GM21786 (cell line): Measurements from ENCODE around the gene ERN1.

Source experiments
- ATAC-seq: cut with Tn5 transposase; IDR thresholded peaks from one replicate; pipeline ENCODE4 v1.9.1; 2021; ENCODE audit not compliant: unreplicated experiment

The ERN1 gene

DNA sequence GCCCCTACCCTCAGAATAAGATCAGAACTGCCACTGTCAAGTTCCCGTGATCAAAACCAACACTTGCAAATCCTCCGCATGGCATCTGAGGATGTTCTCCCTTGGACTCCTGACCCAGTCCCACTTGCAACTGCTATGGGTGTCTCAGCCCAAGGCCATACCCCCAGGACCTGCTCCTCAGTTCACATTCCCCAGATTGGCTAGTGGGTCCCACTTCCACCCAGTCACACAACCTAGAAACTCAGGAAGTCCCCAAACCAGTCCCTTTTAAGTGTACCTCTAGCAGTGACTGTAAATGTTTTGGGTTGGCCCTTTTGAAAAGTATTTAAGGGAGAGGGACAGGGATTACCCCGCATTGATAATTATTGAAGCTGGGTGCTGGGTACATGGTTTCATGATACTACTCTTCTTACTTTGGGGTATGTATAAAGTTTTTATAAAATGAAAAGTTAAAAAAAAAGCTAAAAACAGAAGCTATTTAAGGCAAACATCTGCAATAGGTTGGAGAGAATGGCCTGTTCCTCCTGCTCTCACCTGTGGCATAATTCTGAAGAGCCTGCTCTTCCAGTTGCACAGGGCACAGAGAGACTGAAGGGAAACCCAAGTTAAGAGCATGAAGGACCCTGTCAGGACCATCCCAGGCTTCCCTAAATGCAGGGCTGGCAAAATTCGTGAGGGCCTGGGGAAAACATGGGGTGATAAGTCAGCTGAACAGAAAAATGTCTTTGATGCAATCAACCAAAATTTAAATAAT lies 42.5 kb downstream of the ERN1 start:
- no peak for ATAC-seq

DNA sequence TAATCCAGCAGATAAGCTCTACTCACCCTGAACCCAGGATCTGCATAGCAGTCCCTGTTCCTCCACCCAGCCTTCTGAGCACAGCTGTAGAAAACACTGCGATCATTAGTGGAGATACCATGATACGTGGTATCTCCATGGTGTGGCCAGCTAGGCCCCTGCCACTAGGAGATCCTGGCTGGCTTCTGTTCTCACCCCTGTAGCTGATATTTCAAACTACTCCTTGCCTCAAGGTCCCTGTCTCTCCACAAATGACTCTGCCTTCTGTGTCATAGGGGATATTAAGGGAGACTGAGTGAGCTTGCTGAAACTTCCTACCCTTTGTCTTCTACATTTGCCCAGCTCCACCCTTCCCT lies 44.3 kb downstream of the ERN1 start:
- ATAC-seq = no peak

DNA sequence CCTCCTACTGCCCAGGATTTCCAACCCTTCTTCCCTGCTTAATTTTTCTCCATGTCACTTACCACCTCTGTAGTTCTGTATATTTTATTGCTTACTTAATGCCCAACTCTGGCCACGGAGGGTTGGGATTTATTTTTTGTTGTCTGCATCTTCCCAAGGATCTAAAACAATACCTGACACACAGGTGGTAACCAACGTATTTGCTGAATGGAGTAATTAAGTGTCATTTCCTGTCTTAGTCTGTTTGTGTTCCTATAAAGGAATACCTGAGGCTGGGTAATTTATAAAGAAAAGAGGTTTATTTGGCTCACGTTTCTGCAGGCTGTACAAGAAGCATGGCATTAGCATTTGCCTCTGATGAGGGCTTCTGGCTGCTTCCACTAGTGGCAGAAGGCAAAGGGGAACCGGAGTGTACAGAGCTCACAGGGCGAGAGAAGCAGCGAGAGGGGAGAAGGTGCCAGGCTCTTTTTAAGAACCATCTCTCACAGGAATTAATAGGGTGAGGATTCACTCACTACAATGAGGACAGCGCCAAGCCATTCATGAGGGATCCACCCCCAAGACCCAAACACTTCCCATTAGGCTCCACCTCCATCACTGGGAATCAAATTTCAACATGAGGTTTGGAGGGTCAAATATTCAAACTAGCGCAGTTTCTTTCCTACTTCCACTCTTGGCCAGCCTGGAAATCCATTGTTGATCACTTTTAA lies 44.8 kb downstream of the ERN1 start:
- ATAC-seq = no peak

DNA sequence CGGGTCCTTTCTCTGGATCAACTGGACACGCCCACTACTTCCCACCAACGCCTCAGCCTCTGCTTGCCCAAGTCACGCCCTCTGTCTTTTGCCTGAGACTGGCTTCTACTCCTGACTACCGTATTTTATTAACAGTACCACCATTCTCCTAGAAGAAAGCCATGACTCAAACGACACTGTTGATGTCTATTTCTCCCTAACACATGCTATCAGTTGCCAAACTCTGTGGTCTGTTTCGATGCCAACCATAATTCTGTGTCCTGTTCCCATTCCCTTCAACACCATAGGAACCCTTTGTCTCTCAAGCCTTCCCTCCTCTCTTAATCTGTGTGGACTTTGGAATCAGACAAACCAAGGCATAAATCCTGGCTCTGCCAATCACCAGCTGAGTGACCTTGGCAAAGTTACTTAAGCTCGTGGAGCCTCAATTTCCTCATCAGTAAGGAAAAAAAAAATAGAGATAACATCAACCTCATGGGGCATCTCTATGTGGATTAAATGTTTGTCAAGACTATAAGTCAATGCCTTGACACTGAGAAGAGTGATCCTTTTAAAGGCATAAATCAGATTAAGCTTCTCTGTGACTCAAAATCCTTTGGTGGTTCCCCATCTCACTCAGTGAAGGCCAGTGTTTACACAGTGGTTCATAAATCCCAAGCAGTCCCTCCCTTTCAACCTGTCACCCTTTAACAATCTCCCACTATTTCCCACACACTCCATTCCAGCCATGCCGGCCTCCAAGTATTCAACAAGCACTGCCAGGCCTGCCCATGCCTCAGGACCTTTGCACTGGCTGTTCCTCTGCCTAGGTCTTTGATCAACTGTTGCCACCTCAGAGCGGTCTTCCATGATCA lies 45.6 kb downstream of the ERN1 start:
- ATAC-seq = no peak

DNA sequence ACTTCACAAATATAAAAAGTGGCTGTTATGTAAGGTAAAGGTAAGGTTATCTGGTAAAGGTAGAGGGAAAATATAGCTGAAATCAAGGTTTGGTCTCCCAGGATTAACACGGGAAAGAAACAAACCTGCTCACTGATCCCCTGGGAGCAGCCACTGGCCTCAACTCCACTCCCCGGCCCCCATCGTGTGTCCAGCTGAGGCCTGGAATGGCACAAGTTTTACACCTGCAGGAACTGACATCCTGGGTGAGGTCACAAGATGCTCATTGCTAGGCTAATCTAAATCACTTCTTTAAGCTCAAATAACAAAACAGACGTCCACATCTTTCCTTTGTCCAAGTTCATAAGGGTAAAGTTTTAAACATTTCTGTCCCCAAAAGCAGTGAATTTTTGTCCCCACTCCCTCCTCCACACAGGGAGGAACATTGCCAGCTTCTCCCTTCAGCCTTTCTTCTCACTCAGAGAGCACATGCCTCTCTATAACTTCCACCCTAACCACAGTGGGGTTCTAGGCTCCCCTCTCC lies 46.3 kb downstream of the ERN1 start:
- no peak for ATAC-seq

DNA sequence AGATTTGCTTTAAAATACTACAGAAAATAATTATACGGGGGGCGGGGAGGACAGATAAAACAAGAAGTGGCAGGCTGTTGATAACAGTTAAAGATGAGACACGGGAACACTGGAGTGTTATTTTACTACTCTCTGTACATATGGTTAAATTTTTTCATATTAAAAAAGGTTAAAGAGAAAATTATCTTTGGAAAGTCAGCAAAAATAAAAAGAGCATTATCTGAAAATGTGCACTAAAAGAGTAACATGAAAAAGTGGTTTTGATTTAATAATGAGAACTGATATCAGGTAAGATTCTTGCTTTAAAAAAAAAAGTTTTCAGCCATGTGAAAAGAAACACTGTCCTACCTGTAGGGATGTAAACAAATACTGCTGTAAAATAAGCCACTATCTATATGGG lies 46.9 kb downstream of the ERN1 start:
- ATAC-seq = no peak

DNA sequence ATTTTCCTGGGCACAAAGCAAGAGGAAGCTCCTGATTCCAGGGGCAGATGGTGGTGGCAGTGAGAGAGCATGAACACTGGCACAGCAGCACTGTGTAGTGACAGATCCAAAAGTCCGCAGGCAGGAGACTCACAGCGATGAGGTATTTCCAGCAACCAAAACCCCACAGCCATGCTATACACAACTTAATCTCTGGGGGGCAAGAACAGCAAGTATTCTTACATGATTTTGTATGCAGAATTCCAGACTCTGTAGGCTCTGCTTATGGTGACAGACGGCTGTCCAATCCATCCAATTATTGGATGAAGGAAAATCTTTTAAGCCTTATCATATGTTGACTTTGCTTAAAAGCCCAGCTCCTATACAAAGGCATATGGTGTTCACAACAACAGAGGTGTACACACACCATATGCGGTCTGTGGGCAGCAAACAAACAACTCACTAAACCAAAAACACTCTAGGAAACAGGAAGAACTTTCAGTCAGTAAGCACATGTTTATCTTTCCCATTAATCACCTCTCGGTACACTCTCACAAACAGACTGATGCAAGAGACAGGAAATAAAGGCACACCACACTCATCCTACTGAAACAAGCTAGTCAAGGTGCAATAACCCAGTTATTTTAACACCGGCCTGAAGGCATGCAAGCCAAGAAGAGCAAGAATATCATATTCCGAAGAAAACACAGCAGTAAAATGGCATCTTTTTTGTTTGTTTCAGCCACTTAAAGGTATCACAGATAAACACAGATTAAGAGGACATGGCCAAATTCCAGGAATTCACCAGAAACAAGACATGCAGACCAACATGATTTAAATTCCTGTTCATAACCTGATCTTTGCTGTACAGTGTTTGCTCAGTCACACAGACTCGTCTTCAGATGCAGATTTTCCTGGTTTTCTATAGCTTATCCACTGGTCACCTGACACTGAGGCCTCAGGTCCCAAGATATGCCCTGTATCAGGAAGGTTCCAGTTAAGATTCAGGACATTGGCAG lies 47.8 kb downstream of the ERN1 start:
- ATAC-seq = peak; percentile 80

DNA sequence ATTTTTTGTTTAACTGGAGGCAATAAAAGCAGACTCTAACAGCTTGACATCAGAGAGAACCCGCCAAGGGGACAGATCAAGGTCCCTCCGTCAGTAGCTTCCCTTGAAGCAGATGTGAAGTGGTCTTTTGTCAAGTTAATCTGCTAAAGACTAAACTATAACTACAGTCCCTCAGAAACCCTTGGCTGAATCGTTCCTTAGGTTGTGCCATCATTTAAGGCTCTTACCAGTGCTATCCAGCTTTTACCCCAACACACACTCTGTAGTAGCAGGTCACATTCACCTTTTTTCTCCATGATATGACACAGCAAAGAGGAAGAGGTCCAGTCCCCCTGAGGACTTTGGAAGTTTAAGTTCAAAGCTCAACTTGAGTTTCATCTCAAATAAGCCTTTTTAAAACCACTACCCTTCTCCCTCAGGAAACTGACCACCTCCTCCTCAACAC lies 49.7 kb downstream of the ERN1 start:
- no peak for ATAC-seq

DNA sequence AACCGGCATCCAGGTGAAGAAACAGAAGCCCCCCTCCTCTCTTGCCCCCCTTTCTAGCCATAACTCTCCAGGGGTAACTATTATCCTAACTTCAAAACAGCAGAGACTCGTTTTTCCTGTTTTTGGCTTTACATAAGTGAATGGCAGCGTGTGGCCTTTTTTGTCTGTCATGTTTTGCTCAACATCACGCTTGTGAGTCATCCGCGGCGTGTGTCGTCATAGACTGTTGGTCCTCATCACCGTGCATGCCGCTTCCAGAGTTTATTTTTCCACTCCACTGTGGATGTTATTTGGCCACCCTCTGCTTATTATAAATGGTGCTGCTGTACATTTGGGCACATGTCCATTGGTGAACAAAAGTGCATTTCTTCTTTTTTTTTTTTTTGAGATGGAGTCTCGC lies 52.6 kb downstream of the ERN1 start:
- ATAC-seq = no peak

DNA sequence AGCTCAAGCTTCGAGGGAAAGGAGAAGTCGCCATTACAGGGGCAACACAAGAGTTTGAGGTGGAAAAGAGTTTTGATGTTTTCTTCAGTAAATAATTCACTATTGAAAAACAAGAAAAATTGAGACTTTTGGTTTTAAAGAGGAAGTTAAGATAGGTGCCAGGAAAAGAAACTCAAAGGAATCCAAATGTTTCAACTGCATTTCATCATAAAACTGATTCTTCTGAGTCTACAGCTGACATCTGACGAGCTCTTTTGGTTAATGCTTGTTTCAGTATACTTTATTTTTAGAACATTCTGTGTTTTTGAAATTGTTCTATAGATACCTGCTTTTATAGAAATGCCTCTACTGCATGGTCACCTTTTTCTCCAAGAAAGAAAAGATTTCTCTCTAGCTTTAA lies 54.0 kb downstream of the ERN1 start:
- ATAC-seq = no peak

DNA sequence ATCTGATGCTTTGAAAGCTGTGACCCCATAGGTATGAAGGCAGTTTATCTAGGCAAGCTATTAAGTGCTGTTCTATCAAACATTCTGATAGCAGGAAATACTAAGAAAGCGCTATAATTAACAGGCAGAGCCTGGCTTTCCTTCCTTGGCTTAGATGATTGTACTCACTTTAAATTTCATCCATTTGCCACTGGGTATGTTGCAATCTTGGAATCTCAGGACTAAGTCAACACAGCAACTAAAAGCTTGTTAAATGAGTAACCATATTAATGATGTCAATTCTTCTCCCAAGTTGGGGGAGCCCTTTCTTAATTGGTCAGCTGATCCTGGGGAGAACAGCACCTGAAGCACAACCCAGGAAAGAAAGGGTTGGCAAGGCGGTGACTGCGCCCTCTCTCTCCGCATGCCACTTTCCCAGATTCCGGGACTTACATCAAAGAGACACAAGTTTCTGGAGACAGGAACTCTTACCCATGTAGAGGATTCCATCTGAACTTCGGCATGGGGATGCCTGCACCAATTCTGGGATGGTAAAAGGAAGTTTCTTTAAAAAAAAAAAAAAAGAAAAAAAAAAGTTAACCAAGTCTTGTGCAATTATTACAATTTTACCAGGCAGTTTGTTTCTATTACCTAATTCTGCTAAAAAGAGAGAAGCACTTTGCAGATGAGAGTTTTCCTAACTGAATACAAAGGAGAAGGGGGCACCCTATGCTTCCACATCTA lies 55.1 kb downstream of the ERN1 start:
- no peak for ATAC-seq

DNA sequence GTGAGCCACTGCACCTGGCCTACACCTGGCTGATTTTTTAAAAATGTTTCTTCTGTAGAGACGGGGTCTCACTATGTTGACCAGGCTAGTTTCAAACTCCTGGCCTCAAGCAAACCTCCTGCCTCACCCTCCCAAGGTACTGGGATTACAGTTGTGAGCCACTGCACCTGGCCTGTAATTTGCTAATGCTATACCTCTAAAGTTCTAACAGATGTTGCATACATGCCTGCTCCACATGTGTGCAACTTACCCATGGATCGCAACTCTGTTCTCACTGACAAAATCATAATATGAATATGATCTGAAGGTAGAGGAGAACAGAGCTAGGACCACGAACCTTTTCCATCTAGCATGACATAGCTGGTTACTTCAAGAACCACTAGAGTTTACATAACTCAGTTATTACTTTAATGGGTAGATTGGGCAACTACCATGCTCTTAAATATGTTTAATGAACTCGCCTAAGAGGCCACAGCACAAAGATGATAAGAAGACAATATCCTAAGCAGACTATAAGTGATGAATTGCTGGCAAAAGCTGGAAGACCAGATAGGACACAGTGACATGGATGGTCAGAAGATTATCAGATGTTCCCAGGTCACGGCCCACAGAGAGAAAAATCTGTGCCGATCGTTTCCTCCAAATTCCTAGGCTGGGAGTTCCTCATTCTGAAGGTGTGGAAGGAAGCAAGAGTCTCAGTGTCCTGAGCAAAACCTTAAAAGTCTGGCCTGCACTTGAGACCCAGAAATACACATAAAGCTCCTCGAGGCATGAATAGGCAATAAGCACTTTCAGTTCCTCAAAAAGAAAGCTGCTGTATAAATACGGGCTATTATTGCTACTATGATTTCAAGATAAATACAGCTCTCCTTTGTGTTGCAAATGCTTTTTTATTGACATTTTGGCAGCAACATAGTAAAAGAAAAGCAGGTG lies 55.9 kb downstream of the ERN1 start:
- ATAC-seq = peak; percentile 82

DNA sequence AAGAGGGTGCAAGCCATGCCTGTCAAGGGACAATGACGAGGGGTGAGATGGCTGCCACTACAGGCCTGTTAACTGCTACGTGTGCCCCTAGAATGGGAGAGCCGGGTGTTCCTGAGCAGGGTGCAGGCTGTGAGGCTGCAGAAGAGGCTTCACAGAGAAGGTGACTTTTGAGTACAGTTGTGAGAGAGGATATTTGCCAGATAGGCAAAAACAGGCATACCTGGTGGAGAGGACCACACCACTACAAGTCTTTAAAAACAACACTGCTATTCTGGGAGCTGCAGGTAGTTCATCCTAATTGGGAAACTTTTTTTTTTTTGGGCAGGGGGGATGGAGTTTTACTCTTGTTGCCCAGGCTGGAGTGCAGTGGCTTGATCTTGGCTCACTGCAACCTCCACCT lies 58.8 kb downstream of the ERN1 start:
- ATAC-seq = no peak

DNA sequence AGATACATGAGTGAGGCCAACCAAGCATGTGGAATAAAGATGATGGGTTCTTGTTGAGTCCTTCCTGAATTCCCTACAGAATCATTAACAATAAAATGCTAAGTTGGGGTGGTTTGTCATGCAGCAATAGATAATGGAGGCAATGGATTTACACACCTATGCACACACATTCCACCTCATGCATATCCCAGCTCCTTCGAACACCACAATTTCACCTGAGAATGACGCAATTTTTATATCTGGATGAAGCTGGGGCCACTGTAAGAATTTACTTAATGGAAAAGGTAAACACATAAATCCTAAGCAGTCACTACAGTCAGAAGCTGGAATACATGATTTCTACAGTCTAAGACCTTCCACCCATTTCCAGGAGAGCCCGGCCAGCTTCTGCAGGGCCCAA lies 59.7 kb downstream of the ERN1 start:
- no peak for ATAC-seq

DNA sequence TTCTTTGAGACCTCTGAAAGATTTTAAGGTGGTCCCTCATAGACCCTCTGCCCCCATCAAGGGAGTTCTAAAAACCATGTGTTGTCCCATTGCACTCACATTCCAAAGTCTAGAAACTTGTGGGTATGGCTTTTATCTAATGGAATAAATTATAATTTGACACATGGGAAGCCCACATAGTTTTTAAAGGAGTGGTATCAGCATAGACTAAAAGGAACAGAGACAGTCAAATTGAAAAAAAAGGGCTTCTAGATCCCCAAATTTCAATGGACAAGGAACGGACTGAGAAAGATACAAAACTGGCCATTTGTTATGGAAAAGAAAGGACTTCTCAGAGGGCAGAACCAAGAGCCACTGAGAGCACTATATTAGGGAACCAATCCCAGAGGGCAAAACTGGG lies 60.8 kb downstream of the ERN1 start:
- ATAC-seq = no peak

DNA sequence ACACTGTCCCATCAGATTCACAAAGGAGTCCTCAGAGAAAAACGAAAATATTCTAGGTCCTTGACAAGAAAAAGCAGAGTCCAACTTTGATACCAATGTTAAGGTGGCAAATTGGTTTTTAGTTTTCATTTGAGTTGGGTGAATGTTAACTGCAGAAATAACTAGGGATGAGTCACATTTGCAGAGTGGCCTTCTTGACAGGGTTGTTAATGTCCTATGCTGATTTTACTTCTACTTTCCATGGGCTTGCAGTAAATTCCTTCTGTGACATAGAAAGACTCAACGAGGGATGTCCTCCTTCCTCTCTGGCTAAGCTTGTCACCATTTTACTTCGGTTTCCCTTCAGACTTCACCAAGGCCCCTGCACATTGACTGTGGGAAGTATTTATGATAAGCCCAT lies 62.3 kb downstream of the ERN1 start:
- ATAC-seq = no peak

DNA sequence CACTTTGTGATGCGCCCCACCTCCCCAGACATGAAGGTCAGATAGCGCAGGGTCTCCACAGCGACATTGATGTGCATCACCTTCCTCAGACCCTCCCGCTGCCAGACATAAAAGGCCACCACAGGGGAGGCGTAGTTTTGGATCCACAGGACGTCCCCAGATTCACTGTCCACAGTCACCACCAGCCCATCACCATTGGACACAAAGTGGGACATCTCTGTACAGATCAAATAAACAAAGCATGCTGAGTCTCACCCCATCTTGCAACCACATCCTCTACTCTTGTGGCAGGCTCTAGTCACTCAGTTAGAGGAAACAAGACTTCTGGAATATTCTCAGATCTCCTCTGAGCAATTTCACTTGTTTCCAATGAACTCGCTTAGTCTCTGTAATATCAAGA lies 63.2 kb downstream of the ERN1 start:
- no peak for ATAC-seq

DNA sequence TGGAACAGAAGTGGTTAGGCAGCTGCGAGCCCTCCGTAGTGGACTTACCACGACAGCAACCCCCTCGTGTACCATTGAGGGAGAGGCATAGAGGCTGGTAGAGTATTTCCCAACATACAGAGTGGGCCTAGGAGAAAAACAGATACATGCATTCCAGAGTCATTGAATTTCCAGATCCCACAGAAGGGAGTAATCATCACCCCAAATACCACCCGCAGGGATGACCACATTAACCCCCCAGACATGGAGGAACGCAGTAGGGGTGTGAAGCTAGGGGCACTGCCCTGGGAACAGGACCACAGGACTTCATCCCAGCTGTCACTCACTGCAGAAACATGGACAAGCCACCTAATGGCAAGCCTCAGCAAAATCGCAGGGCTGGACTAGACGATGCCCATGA lies 64.8 kb downstream of the ERN1 start:
- ATAC-seq = no peak

DNA sequence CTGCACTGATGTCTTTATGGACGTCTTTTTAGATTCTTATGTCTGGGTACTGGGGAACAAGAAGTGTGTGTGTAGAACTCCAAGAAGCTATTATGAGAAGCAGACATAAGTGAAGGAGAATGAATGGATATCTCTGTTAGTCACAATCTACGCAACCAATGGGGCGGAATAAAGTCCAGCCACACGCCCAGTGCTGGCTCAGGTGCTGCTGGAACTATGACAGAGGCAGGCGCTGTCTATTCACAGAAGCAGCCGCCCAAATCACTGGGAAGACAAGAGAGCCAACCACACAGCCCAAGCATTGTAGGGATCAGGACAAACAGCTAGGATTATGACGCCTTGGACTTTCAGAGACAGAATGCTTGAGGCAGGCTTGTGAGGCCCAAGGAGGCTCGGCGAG lies 65.6 kb downstream of the ERN1 start:
- no peak for ATAC-seq
